GM21786 (cell line): ENCODE measurements around the gene IL21R.

Source experiments
- ATAC-seq: cut with Tn5 transposase; IDR thresholded peaks from one replicate; pipeline ENCODE4 v1.9.1; 2021; ENCODE audit not compliant: unreplicated experiment

Gene IL21R

DNA sequence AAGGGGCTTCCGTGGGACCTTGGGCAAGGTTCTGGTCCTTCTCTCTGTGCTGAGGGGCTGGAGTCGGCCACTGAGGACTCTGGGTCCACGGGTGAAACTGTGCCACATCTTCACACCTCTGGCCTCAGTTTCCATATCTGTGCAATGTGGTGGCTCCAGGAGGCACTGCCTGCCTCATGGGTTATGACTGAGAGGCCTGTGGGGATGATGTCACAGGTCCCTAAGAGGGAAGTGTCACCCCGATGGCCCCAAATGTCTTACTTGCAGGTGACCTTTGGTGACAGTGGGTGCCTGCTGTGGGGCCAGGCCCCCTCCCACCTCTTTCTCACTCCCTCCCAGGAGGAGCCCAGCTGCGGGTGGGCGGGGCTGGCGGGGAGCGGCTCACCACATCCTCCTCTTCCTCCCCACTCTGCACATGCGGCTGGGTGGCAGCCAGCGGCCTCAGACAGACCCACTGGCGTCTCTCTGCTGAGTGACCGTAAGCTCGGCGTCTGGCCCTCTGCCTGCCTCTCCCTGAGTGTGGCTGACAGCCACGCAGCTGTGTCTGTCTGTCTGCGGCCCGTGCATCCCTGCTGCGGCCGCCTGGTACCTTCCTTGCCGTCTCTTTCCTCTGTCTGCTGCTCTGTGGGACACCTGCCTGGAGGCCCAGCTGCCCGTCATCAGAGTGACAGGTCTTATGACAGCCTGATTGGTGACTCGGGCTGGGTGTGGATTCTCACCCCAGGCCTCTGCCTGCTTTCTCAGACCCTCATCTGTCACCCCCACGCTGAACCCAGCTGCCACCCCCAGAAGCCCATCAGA, at the start of gene IL21R:
IL21R (plus strand) TSS at position 407 of the 801 bp plus-strand sequence. CDS start 27,898 bp downstream, outside the sequence.
- peak; percentile 44 for ATAC-seq

DNA sequence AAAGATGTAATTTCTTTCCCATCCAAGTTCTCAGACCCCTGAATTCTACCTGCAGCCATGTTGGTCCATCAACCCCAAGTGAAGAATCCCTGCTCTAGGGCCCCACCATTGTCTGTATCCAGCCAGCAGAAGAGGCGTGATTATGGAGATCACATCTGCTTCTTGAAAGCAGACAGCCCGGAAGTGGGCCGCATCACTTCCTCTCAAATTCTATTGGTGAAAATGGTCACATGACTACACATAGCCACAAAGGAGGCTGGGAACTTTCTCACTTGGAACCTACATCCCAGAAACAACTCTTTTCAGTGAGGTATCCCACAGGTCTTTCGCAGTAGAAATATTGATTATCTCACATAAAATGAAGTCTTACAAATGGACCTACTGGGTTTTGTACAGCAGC, 48.1 kb upstream of the IL21R start:
- no peak for ATAC-seq

DNA sequence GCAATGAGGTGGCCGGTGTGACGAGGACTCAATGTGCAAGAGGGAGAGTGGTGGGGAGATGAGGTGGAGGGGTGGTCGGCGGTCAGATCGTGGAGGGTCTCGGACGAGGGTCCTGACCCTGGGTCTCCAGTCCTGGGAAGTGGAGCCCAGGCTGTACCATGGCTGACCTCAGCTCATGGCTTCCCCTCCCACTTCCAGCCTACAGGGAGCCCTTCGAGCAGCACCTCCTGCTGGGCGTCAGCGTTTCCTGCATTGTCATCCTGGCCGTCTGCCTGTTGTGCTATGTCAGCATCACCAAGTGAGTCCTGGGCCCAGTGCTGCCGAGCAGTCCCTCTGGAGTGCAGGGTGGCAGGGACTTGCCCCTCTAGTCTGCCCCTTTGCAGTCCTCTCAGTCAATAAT, 46.4 kb upstream of the IL21R start:
- ATAC-seq = no peak

GRCh38 chr16:27356794-27357193, 45.2 kb upstream of the IL21R start:
- ATAC-seq = no peak

DNA sequence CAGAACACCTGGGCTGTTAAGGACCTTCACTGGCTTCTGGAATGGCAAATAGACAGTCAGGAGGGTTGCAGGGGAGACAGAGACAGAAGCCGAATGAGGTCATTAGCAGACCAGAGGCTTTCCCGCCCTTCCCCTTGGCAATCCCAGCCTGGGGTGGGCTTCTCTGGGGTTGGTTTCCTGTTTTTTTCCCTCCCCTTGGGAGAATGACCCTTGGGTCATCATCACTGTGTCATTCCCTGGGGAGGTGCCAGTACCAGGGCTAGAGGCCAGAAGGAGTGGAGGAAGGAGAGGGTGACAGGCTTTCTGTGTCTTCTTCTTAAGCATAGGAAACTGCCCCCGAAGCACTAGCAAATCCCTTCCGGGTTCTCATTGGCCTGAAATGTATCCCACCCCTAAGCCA, 42.9 kb upstream of the IL21R start:
- no peak for ATAC-seq

DNA sequence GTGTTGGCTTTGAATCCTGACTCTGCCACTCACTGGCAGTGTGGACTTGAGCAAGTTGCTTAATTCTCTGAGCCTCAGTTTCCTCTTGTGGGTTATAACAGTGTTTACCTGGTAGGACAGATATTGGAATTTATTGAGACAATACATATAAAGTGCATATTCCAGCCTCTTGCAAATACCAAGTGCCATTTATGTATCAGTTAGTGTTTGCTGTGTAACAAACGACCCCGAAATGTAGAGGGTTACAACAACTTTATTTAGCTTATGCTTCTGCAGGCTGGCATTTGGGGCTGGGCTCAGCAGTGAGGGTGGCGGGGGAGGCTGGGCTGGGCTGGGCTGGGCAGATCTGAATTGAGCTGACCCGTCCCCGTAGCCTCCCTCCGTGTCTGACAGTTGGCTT, 42.4 kb upstream of the IL21R start:
- ATAC-seq = no peak

- no peak for ATAC-seq
These were observed 40.0 kb upstream of the IL21R start for GRCh38 chr16:27361987-27362386.

DNA sequence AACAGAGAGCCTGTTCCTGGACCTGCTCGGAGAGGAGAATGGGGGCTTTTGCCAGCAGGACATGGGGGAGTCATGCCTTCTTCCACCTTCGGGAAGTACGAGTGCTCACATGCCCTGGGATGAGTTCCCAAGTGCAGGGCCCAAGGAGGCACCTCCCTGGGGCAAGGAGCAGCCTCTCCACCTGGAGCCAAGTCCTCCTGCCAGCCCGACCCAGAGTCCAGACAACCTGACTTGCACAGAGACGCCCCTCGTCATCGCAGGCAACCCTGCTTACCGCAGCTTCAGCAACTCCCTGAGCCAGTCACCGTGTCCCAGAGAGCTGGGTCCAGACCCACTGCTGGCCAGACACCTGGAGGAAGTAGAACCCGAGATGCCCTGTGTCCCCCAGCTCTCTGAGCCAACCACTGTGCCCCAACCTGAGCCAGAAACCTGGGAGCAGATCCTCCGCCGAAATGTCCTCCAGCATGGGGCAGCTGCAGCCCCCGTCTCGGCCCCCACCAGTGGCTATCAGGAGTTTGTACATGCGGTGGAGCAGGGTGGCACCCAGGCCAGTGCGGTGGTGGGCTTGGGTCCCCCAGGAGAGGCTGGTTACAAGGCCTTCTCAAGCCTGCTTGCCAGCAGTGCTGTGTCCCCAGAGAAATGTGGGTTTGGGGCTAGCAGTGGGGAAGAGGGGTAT, 39.3 kb upstream of the IL21R start:
- no peak for ATAC-seq

- ATAC-seq = no peak
These were observed 38.7 kb upstream of the IL21R start for GRCh38 chr16:27363246-27363632.

GRCh38 chr16:27363797-27364196, 38.2 kb upstream of the IL21R start:
- ATAC-seq = no peak

GRCh38 chr16:27364493-27365141, 37.4 kb upstream of the IL21R start:
- no peak for ATAC-seq

DNA sequence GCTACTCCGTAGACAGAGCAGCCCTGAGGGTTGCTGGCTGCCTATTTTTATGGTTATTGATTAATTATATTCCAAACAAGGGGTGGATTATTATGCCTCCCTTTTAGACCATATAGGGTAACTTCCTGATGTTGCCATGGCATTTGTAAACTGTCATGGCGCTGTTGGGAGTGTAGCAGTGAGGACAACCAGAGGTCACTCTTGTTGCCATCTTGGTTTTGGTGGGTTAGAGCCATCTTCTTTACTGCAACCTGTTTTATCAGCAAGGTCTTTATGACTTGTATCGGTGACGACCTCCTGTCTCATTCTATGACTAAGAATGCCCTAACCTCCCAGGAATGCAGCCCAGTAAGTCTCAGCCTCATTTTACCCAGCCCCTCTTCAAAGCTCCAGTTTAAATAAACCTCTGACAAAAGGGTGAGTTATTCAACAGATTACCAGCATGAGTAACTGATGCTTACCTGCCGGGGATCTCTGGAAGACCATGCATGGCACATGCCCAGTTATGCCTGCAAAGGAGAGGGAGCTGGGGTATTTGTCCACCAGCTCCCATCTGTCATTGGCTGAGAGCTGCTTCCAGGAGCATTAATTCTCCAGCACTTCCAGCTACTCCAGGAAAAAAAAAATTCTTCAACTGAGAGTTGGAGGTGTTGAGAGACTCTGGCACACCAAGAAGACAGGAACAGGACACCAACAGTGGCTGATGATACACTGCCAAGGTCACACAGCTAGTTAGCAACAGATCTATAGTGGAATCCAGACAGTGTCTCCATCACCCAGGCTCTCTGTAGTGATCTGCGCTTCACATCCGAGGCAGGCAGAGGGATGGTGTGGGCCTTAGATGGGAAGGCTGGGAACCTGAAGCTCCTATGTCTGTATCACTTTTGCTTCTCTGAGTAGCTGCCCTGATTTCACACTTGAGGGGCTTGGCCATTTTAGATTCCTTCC, 36.6 kb upstream of the IL21R start:
- no peak for ATAC-seq

- peak; percentile 13 for ATAC-seq
These were observed 35.1 kb upstream of the IL21R start for GRCh38 chr16:27366687-27367460.

- ATAC-seq = peak; percentile 80
These were observed 34.3 kb upstream of the IL21R start for GRCh38 chr16:27367461-27368357.

- no peak for ATAC-seq
These were observed 33.6 kb upstream of the IL21R start for GRCh38 chr16:27368358-27368722.

GRCh38 chr16:27369806-27370205, 32.2 kb upstream of the IL21R start:
- no peak for ATAC-seq

- ATAC-seq = no peak
These were observed 31.7 kb upstream of the IL21R start for GRCh38 chr16:27370318-27370717.

DNA sequence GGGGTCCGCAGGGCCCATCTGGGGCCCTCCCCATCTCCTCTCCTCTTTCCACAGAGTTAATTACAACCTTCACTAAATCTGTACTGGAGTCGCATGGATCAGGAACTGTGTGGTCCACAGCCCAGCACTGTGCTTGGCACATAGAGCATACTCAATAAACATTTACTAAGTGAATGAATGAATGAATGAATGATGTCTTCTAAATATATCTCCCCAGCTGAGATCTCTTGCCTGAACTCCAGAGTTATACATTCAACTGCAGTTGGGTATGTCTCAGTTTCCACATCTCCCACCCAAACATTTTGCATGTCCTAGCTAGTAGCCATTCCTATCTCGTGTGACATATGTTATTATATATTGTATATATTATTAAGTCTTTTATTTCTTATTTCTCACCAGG, 28.7 kb upstream of the IL21R start:
- ATAC-seq = no peak

DNA sequence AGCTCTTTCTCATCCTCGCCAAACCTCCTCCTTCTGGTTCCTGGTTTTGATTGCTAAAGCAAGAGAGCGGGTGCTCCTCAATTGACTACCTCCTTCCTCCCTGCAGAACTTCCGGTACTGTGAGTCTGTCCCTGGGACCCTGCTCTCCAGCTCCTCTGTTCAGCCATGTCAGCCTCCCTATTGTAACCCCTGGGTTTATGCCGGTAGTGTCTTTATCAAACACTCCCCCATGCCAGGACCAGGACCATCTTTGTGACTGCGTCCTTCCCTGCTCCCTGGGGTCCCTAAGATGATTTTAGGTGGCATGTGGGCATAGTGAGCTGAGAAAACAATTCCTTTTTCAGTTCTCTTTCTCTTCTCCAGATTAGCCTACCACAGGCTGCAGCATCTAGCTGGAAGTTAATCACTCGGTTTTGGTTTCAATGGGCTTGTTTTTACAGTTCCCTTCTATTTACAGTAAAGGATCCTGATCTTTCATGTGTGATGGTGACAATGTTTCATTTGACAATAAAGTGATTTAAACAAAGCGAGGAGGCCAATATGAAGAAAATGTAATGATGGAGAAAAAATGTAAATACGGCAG, 27.7 kb upstream of the IL21R start:
- peak; percentile 27 for ATAC-seq
